Amniotic stem cell (primary cell): ENCODE measurements around the gene ADAM8.
"Not testable (repeated sequence)": the region's sequence is repeated elsewhere in the genome, so short reads cannot be mapped to it uniquely, and the experiment has no call there.

Experiments
- DNase-seq: peaks from one replicate; lab custom pipeline; 2025; lab: John Stamatoyannopoulos, UW

ADAM8 gene

DNA sequence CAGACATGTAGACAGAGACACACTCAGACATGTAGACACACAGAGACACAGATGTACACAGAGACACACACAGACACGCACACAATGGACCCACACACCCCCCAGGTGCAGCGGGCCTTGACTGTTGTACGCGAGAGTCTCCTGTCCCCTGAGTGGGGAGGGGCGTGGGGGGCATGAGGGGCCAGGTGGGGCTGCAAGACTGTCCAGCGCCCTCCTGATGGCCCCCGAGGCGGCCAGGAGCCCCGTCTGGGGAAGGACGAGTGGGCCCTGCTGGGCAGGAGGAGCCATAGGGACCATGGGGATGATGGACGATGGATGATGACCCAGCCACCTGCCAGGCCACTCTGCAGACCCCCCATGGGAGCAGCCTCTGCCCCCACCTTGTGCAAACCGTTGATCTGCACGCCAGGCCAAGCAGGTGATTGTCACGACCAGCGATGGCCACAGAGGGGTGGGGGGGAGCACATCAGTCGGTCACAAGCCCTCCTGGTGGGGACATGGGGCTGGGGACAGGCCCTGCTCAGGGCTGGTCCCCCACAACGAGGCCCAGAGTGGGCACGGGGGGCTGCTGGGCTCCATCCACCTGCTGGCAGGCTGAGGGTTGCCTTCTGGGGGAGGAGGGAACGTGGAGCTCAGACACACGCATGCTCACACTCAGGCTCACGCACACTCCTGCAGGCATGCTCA, 27.4 kb downstream of the ADAM8 start:
- DNase-seq: no peak

DNA sequence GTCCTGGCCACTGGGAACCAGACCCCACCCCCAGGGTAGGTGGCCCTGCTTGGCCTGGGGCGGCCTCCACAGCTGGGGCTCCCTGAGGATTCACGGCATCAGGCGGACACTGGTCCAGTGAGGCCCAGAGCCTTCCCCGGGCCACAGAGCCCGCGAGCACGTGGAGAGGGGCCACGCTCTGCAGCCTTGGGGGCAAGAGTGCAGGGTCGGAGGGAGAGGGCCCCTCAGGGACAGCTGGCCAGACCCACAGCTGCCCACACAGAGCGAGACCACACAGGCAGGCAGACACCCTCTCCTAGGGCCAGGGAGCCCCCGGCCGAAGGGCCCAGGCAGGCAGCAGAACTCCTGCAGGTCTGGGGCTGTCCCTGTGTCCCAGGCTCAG, 28.3 kb downstream of the ADAM8 start:
- DNase-seq: no peak

DNA sequence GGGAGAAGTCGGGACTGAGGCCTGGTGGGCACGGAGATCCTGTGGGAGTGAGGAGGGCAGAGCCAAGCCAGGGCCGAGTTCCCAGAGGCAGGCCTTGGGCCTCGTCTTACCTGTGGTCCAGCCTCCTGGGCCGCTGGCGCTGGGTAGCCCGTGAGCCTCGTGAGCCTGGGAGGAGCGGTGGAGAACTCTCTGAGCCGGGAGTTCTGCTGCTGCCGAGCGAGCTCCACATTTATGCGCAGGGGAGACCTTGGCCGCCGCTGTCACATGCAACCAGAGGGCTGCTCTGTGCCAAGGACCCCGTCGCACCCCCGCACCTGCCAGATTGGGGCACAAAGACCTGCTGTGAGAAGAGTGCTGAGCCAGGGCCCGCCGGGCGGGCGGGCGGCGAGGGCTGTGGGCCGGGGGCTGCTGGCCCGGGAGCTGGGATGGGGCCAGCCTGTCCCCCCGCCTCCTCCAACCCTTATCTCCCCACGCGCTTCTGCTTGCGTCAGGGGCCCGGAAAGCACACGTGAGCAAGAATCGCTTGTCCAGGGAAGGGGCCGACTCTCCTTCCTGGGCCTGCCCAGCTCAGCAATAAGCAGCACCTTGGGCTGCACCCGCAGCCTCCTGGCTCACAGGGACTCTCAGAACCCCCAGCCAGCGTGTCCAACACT, 28.9 kb downstream of the ADAM8 start:
- no peak for DNase-seq

DNA sequence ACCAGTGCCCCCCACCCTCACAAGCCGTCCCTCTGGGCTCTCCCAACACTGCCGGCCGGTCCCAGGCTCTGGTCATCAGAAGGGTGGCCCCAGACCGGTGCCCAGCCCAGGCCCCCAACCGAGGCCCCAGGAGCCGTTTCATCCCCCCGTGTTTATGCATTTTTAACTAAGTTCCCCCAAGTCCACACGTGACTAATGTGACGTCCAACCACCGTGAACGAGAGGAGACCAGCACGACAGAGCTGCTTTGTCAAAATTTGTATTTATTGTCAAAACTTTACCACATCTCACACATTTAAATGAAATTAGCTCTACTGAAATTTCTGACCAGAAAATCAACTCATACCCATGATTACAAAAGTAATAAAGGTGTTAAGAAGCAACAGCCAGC, 30.4 kb downstream of the ADAM8 start:
- DNase-seq: no peak

- DNase-seq: no peak
Measured at GRCh38 chr10:133245439-133246235, 31.0 kb downstream of the ADAM8 start.

DNA sequence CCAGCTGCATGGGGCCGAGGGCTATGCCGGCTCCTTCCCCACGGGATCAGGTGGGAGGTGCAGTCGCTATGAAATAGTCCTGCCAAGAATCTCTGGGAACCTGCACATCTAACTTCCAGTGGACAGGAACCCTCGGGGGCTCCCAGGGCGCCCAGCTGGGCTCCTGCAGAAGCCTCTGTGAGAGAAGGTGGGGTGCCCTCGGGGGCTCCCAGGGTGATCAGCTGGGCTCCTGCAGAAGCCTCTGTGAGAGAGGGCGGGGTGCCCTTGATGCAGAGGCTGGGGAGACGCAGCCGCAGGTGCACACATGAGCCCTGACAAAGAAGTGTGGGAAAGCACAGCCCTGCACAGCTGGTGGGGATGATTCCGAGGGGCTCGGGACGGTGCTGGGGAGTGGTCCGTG, 33.1 kb downstream of the ADAM8 start:
- DNase-seq: no peak

- no peak for DNase-seq
Measured at GRCh38 chr10:133242611-133243356, 33.9 kb downstream of the ADAM8 start.

- no peak for DNase-seq
Measured at GRCh38 chr10:133241501-133242205, 35.0 kb downstream of the ADAM8 start.

- DNase-seq: no peak
Measured at GRCh38 chr10:133239990-133240389, 36.7 kb downstream of the ADAM8 start.

DNA sequence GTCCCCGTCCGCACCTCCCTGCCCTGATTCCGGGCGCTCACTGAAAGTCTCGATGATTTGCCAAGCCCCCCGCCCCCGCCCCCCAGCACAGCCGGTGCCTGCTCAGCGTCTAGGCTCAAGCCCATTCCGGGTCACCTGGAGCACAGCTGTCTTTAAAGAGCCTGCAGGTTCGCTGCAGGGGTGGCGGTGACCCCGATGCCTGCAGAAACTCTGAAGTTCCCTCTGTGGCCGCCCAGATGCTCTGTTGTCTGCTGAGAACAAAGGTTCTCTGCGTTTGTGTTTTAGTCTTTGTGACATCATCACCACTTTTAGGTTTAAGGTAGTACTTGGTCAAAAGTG, 38.2 kb downstream of the ADAM8 start:
- no peak for DNase-seq

GRCh38 chr10:133237588-133238465, 38.8 kb downstream of the ADAM8 start, which contains the start of gene VENTX:
TSS of gene VENTX (plus strand) at chr10:133237855. CDS start at chr10:133237915, 60 bp downstream.
- no peak for DNase-seq

DNA sequence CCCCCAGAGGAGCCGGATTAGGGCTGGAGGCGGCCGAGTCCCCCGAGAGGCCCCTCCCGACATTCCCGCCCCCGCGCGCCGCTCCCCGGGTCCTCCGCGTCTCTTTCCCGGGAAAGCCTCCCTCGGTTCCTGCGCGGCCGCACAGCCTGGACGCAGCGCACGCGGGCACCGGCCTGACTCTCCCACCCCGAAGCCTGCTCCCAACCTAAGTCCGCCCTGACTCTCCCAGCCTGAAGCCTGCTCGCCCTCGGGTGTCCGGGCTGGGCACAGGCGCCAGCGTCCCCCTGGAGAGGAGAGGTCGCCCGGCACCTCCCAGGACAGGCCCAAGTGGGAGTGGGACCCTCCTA, 39.5 kb downstream of the ADAM8 start:
- no peak for DNase-seq

DNA sequence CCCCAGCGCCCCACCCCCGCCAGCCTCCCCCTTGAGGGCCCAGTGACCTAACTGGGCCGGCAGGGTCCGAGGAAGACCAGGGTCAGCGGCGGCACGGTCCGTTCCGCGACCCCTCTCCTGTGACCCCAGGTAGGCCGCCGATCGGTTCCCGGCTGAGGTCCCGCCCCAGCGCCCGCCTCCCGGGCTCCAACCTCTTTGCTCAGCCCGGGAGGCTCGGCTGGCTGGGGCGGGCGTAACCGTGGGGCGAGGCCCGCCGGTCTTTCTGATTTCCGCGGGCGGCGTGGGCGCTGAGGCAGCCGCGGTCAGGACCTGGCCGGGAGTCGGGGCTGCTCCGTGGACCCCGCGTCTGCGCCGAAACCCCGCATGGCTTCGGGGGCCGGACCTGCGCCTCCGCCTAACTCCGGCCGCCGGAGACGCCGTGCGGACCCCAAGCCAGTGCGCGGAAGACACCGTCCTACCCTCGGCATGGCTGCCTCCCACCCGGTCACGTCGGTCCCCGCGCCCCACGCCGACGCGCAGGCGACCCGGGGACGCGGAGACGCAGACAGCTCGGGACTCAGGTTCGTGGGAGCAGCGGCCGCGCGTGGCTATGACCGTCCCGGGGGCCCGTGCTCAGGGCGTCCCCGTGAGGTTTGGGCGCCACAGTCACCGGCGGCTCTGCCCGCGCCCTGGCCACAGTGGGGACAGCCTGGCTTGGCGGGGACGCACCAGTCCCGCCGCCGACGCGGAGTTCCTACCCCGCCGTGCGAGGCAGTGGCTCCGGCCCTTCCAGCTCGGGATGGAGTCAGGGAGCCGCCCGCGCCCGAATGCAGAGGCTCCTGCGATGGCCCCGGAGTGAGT, 40.0 kb downstream of the ADAM8 start:
- no peak for DNase-seq

DNA sequence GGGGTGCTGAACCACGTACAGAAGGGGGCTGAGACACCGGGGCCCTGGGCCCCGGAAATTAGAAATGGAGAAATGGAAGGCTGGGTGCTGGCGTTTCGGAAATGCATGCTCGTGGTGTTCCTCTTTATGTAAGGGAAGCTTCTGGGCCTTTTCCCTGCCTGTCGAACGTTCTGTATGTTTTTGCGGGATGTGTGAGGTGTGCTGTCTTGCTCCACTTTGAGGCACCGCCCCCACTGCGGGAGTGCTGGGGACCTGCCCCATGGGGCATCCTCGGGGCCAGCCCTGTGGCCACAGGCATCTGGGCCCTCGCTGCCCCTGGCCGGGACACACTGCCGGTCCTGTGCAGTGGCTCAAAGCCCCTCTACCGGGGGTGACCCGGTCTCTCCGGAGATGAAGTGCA, 40.7 kb downstream of the ADAM8 start:
- DNase-seq: no peak

GRCh38 chr10:133235265-133235855, 41.3 kb downstream of the ADAM8 start:
- no peak for DNase-seq

DNA sequence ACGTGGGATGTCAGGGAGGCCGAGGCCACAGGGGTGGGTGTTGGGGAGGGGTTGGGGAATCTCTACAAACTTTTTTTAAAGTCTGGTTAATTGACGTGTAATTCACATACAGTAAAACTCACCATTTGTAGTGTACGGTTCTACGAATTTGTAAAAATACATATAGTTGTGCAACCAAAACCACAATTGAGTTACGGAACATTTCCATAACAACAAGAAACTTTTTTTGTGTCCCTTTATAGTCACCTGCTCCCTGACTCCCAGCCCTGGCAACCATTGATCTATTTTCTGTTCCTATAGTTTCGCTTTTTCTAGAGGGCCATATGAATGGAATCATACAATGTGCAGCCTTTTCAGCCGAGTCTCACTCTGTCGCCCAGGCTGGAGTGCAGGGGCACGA, 41.9 kb downstream of the ADAM8 start:
- DNase-seq: not testable (repeated sequence)

- no peak for DNase-seq
Measured at GRCh38 chr10:133231946-133232574, 44.6 kb downstream of the ADAM8 start.

DNA sequence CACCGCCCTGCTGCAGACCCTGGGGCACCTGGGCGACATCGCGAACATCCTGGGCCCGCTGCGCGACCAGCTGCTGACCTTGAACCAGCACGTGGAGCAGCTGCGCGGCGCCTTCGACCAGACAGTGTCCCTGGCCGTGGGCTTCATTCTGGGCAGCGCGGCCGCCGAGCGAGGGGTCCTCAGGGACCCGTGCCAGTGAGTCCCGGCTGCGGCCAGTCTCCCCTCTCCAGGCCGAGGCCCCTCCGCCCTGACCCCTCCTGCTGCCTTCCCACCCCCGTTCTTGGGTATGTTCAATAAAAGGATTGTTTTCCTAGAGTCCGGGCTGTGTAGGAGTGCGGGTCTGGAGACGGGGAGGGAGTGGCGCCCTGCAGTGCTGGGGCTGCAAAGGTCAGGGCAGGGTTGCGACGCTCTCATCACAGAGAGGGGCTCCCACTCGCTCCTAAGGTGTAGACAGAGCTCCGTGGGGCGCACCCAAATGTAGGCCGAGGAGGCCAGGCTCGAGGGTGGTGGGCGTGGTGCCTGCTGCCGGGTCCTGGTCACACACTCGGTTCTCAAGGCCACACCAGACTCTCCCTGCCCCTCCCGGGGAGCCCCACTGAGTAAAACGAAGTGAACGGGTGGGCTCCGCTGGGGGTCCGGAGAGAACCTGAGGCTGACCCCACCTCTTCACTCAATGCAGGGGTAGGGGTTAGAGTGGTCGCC, 45.3 kb downstream of the ADAM8 start:
- DNase-seq: no peak
